Panc1 (cell line): ENCODE measurements around the gene SALL4. TPM values are rescaled to one million over a fixed set of nuclear protein-coding genes. Genes with fewer than 3 reads are reported as not detected.

Source experiments
- ATAC-seq: fragments of 200-7000 bp; cut with Tn5 transposase; 2 replicates; pipeline ENCODE4 v1.9.1; 2020; ENCODE audit warnings: mild to moderate bottlenecking, moderate library complexity
- BruUV-seq: library from RNA; stranded (reverse); fragments of 400-500 nt; replicated peaks from 2 replicates; lab custom pipeline; 2021; lab: Mats Ljungman, UMichigan
- CTCF ChIA-PET: fragments of 300-600 bp; sonication (Branson Sonifier 250); formaldehyde crosslinking; loops from one replicate; lab custom pipeline; 2022; ENCODE audit warnings: antibody characterized with exemption; lab: Charles Lee
- POLR2A ChIA-PET: fragments of 300-600 bp; sonication (Branson Sonifier 250); formaldehyde crosslinking; loops from one replicate; lab custom pipeline; 2022; ENCODE audit warnings: antibody characterized with exemption; lab: Charles Lee
- DNase-seq: peaks from one replicate; pipeline ENCODE4 v3.0.0-alpha.2; 2010; ENCODE audit warnings: low read depth, low spot score
- H3K27ac ChIP-seq: 2 replicates; pipeline ENCODE4 v1.5.1; 2011; ENCODE audit warnings: mild to moderate bottlenecking, low read length, inconsistent platforms
- H3K27me3 ChIP-seq: fragments of 200-500 bp; sonication (Bioruptor generic); 2 replicates; pipeline ENCODE4 v1.6.0; 2014; ENCODE audit warnings: low read length, inconsistent platforms; ENCODE audit not compliant: control insufficient read depth, insufficient read depth
- H3K36me3 ChIP-seq: fragments of 200-500 bp; sonication (Bioruptor generic); 2 replicates; pipeline ENCODE4 v1.5.1; 2014; ENCODE audit warnings: inconsistent platforms, mild to moderate bottlenecking, low read length, moderate library complexity; ENCODE audit not compliant: control insufficient read depth, insufficient read depth
- H3K4me1 ChIP-seq: 2 replicates; pipeline ENCODE4 v1.5.1; 2011; ENCODE audit warnings: inconsistent platforms, mild to moderate bottlenecking, low read length, moderate library complexity; ENCODE audit not compliant: control insufficient read depth, insufficient read depth
- H3K4me3 ChIP-seq, 2 experiments: 2 replicates each; pipeline ENCODE4 v1.5.1; 2011 to 2012; ENCODE audit warnings: low read depth in 2 of 2, low read length in 2 of 2, mild to moderate bottlenecking in 2 of 2, inconsistent platforms in 1 of 2, moderate library complexity in 1 of 2
- H3K9me3 ChIP-seq: fragments of 200-500 bp; sonication (Bioruptor generic); 2 replicates; pipeline ENCODE4 v1.5.1; 2014; ENCODE audit warnings: low read depth, mild to moderate bottlenecking, inconsistent platforms, low read length, moderate library complexity; ENCODE audit not compliant: control insufficient read depth, insufficient read depth
- POLR2AphosphoS5 ChIP-seq: IDR thresholded peaks from 2 replicates; pipeline ENCODE4 v1.6.1; 2012; ENCODE audit warnings: mild to moderate bottlenecking, low read depth, low read length, moderate library complexity
- SIN3A ChIP-seq: IDR thresholded peaks from 2 replicates; pipeline ENCODE4 v1.6.1; 2012; ENCODE audit warnings: low read depth, mild to moderate bottlenecking, low read length, moderate library complexity, borderline replicate concordance; ENCODE audit not compliant: insufficient read depth
- TCF7L2 ChIP-seq: IDR thresholded peaks from 2 replicates; pipeline ENCODE4 v1.6.1; 2011; ENCODE audit warnings: mild to moderate bottlenecking, low read depth, low read length, inconsistent platforms
- in situ Hi-C: cut with HindIII; loops from 2 replicates; pipeline ENCODE4 v1.10.0; 2016; ENCODE audit warnings: low sequenced_read_pairs, low pct_unique_long_range_greater_than_20kb
- intact Hi-C: fragments of 100-400 bp; cut with micrococcal nuclease; formaldehyde crosslinking; loops from one replicate; pipeline ENCODE4 v1.10.0; 2022; ENCODE audit not compliant: unreplicated experiment
- total RNA-seq: library from RNA; stranded (reverse); gene quantifications from one replicate; pipeline ENCODE4 v1.2.1, GENCODE V29; 2021; ENCODE audit not compliant: unreplicated experiment
- TF ChIP-seq, protein P1 (sequence below), 2 experiments: IDR thresholded peaks; 2 replicates each; pipeline ENCODE4 v1.6.1; 2011 to 2012; ENCODE audit warnings: low read depth in 2 of 2, control low read depth in 1 of 2, low read length in 1 of 2, mild to moderate bottlenecking in 1 of 2, moderate library complexity in 1 of 2; ENCODE audit not compliant: insufficient read depth in 1 of 2
- TF ChIP-seq, protein P2 (sequence below): fragments of 450-650 bp; IDR thresholded peaks from 2 replicates; pipeline ENCODE4 v1.5.1; 2017; ENCODE audit warnings: mild to moderate bottlenecking

SALL4 gene
- total RNA-seq, 1 experiment from 2014 or later: 1.6 TPM

DNA sequence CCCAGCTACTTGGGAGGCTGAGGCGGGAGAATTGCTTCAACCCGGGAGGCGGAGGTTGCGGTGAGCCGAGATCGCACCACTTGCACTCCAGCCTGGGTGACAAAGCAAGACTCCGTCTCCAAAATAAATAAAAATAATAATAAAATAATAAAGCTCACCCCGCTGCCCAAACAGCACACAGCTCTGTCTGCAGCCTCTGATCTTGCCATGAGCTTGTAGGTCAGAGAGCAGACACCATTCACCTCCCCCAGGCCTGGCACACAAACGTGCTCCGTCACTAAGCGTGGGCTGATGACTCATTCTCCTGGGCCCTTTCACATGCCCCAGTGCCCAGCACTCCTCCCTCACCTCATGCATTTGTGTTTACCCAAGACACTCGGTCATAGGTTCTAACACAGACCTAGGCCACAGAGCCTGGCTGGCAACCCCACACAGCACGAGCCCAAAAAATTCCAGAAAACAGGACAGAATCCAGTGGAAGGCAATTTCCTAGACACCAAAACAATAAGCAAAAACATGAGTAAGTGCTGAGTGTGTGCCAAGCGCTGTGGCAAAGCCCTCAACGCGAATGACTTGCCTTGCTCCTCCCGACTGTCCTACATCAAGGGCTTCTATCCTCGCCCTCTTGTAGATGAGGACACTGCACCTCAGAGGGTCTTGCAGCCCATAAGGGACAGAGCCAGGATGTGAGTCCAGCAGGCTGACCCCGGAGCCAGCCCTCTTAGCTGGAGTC, 52.1 kb downstream of the SALL4 start:
- H3K9me3 ChIP-seq: no peaks in the 10 kb centered on the region
- DNase-seq (peak; percentile 98), ATAC-seq (peak; percentile 96)
- H3K4me1 ChIP-seq: peaks cover 44% of the 10 kb centered on the region
- peak overlapping the region in 1 of 2 experiments; percentile 7; a peak in 1 of 4 replicates for H3K4me3 ChIP-seq
- peak overlapping the region; percentile 83 for H3K27ac ChIP-seq
- TF ChIP-seq SIN3A (no peak), POLR2AphosphoS5 (peak; percentile 67; the same call in 1 of the 2 replicates), TCF7L2 (peak; percentile 43; the same call in 1 of the 2 replicates)
- TF ChIP-seq, protein P1, sequence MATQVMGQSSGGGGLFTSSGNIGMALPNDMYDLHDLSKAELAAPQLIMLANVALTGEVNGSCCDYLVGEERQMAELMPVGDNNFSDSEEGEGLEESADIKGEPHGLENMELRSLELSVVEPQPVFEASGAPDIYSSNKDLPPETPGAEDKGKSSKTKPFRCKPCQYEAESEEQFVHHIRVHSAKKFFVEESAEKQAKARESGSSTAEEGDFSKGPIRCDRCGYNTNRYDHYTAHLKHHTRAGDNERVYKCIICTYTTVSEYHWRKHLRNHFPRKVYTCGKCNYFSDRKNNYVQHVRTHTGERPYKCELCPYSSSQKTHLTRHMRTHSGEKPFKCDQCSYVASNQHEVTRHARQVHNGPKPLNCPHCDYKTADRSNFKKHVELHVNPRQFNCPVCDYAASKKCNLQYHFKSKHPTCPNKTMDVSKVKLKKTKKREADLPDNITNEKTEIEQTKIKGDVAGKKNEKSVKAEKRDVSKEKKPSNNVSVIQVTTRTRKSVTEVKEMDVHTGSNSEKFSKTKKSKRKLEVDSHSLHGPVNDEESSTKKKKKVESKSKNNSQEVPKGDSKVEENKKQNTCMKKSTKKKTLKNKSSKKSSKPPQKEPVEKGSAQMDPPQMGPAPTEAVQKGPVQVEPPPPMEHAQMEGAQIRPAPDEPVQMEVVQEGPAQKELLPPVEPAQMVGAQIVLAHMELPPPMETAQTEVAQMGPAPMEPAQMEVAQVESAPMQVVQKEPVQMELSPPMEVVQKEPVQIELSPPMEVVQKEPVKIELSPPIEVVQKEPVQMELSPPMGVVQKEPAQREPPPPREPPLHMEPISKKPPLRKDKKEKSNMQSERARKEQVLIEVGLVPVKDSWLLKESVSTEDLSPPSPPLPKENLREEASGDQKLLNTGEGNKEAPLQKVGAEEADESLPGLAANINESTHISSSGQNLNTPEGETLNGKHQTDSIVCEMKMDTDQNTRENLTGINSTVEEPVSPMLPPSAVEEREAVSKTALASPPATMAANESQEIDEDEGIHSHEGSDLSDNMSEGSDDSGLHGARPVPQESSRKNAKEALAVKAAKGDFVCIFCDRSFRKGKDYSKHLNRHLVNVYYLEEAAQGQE (IDR thresholded peaks at IDR 0.05; ENCODE audit: insufficient read depth in 1 of 2, low read depth in 2 of 2, low read length in 1 of 2): no peak
- TF ChIP-seq, protein P2, sequence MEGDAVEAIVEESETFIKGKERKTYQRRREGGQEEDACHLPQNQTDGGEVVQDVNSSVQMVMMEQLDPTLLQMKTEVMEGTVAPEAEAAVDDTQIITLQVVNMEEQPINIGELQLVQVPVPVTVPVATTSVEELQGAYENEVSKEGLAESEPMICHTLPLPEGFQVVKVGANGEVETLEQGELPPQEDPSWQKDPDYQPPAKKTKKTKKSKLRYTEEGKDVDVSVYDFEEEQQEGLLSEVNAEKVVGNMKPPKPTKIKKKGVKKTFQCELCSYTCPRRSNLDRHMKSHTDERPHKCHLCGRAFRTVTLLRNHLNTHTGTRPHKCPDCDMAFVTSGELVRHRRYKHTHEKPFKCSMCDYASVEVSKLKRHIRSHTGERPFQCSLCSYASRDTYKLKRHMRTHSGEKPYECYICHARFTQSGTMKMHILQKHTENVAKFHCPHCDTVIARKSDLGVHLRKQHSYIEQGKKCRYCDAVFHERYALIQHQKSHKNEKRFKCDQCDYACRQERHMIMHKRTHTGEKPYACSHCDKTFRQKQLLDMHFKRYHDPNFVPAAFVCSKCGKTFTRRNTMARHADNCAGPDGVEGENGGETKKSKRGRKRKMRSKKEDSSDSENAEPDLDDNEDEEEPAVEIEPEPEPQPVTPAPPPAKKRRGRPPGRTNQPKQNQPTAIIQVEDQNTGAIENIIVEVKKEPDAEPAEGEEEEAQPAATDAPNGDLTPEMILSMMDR: no peak
- ChIA-PET CTCF (no interaction called here), POLR2A (no interaction called here)
- in situ Hi-C loops: no loop called here
- intact Hi-C loops: no loop called here
- BruUV-seq: no TSS peak
- no peaks in the 10 kb centered on the region for H3K36me3 ChIP-seq
- no peaks in the 10 kb centered on the region for H3K27me3 ChIP-seq

- H3K27me3 ChIP-seq: no peaks in the 10 kb centered on the region
- ATAC-seq (peak; percentile 4), DNase-seq (peak; percentile 79)
- H3K36me3 ChIP-seq: no peaks in the 10 kb centered on the region
- no peaks in the 10 kb centered on the region for H3K9me3 ChIP-seq
- H3K4me1 ChIP-seq: peaks cover 47% of the 10 kb centered on the region
- TF ChIP-seq, protein P1 (IDR thresholded peaks at IDR 0.05; ENCODE audit: insufficient read depth in 1 of 2, low read depth in 2 of 2, low read length in 1 of 2): no peak
- no peak for TF ChIP-seq POLR2AphosphoS5
- TF ChIP-seq, protein P2: no peak
- no peak for TF ChIP-seq SIN3A
- no peak for TF ChIP-seq TCF7L2
- intact Hi-C loops (no loop called here), in situ Hi-C loops (no loop called here)
- POLR2A ChIA-PET: no interaction called here
- CTCF ChIA-PET: no interaction called here
- no peak overlapping the region for H3K4me3 ChIP-seq
- H3K27ac ChIP-seq: peak overlapping the region; percentile 83
- BruUV-seq: no TSS peak
These were observed 52.7 kb downstream of the SALL4 start for GRCh38 chr20:51749674-51750036.
